ENCODE data around the gene CNKSR3.

CNKSR3 gene

GRCh38 chr6:154360476-154360875 lies 150.0 kb downstream of the CNKSR3 start:
- ATAC-seq (no peak), DNase-seq (no peak)
- Mint-ChIP-seq H3K27me3 (no peaks in the 10 kb centered on the region), H3K9me3 (no peaks in the 10 kb centered on the region), H3K4me3 (no peak overlapping the region), H3K4me1 (peaks cover 45% of the 10 kb centered on the region), H3K27ac (no peak overlapping the region)

GRCh38 chr6:154359679-154360078 lies 150.8 kb downstream of the CNKSR3 start:
- Mint-ChIP-seq H3K27ac (no peak overlapping the region), H3K4me3 (no peak overlapping the region), H3K9me3 (peaks cover 0 to under 1% of the 10 kb centered on the region in 2 donors), H3K27me3 (no peaks in the 10 kb centered on the region), H3K4me1 (peaks cover 53% of the 10 kb centered on the region)
- ATAC-seq (no peak), DNase-seq (no peak)

GRCh38 chr6:154359161-154359574 lies 151.3 kb downstream of the CNKSR3 start:
- Mint-ChIP-seq H3K4me1 (peaks cover 58% of the 10 kb centered on the region), H3K9me3 (peaks cover 3 to 6% of the 10 kb centered on the region in 2 donors), H3K27me3 (no peaks in the 10 kb centered on the region), H3K27ac (peak overlapping the region in 1 of 2 donors; percentile 4), H3K4me3 (peak overlapping the region; percentile 3 to 78)
- DNase-seq (no peak), ATAC-seq (no peak)

GRCh38 chr6:154358019-154358545 lies 152.4 kb downstream of the CNKSR3 start:
- no peaks in the 10 kb centered on the region for H3K27me3 Mint-ChIP-seq
- H3K4me3 Mint-ChIP-seq = no peak overlapping the region
- DNase-seq (no peak), ATAC-seq (no peak)
- H3K27ac Mint-ChIP-seq = no peak overlapping the region
- peaks cover 7 to 8% of the 10 kb centered on the region in 2 donors for H3K9me3 Mint-ChIP-seq
- H3K4me1 Mint-ChIP-seq = peaks cover 68% of the 10 kb centered on the region

- H3K27ac Mint-ChIP-seq = no peak within 1 kb of the TSS
- peaks cover 7 to 8% of the 10 kb centered on the region in 2 donors for H3K9me3 Mint-ChIP-seq
- H3K4me3 Mint-ChIP-seq = peak within 1 kb of the TSS; percentile 36 to 48
- no peak for ATAC-seq
- H3K27me3 Mint-ChIP-seq = no peaks in the 10 kb centered on the region
- peaks cover 82% of the 10 kb centered on the region for H3K4me1 Mint-ChIP-seq
- no peak for DNase-seq
Observed at GRCh38 chr6:154356690-154357089, 153.8 kb downstream of the CNKSR3 start, which contains the start of gene IPCEF1. Gene IPCEF1 (minus strand): TSS chr6:154356803. CDS start chr6:154265947, 90,856 bp downstream.

GRCh38 chr6:154356113-154356512 lies 154.4 kb downstream of the CNKSR3 start:
- peaks cover 84% of the 10 kb centered on the region for H3K4me1 Mint-ChIP-seq
- DNase-seq (no peak), ATAC-seq (no peak)
- no peak overlapping the region for H3K4me3 Mint-ChIP-seq
- H3K9me3 Mint-ChIP-seq = peaks cover 7 to 8% of the 10 kb centered on the region in 2 donors
- H3K27me3 Mint-ChIP-seq = no peaks in the 10 kb centered on the region
- no peak overlapping the region for H3K27ac Mint-ChIP-seq

- Mint-ChIP-seq H3K4me1 (peaks cover 68% of the 10 kb centered on the region), H3K9me3 (peaks cover 7 to 8% of the 10 kb centered on the region in 2 donors), H3K27me3 (no peaks in the 10 kb centered on the region), H3K27ac (no peak overlapping the region), H3K4me3 (peak overlapping the region; percentile 5 to 43)
- DNase-seq (no peak), ATAC-seq (no peak)
Observed at GRCh38 chr6:154354265-154354777, 156.2 kb downstream of the CNKSR3 start.

- Mint-ChIP-seq H3K9me3 (peaks cover 7 to 8% of the 10 kb centered on the region in 2 donors), H3K4me3 (no peak overlapping the region), H3K4me1 (peaks cover 61% of the 10 kb centered on the region), H3K27ac (no peak overlapping the region), H3K27me3 (no peaks in the 10 kb centered on the region)
- ATAC-seq (no peak), DNase-seq (no peak)
Observed at GRCh38 chr6:154353626-154354025, 156.9 kb downstream of the CNKSR3 start.

GRCh38 chr6:154352898-154353585 lies 157.4 kb downstream of the CNKSR3 start:
- DNase-seq = peak; percentile 40 to 76
- Mint-ChIP-seq H3K9me3 (peaks cover 7 to 8% of the 10 kb centered on the region in 2 donors), H3K27me3 (no peaks in the 10 kb centered on the region), H3K4me3 (peak overlapping the region in 1 of 2 donors; percentile 19), H3K27ac (no peak overlapping the region), H3K4me1 (peaks cover 55% of the 10 kb centered on the region)
- peak; percentile 88 for ATAC-seq

- H3K27me3 Mint-ChIP-seq = no peaks in the 10 kb centered on the region
- no peak for ATAC-seq
- H3K9me3 Mint-ChIP-seq = peaks cover 12 to 19% of the 10 kb centered on the region in 2 donors
- H3K27ac Mint-ChIP-seq = no peak overlapping the region
- H3K4me3 Mint-ChIP-seq = no peak overlapping the region
- no peak for DNase-seq
- H3K4me1 Mint-ChIP-seq = peaks cover 38% of the 10 kb centered on the region
Observed at GRCh38 chr6:154350293-154350692, 160.2 kb downstream of the CNKSR3 start.

- no peaks in the 10 kb centered on the region for H3K27me3 Mint-ChIP-seq
- DNase-seq (no peak), ATAC-seq (no peak)
- H3K4me3 Mint-ChIP-seq = no peak overlapping the region
- peaks cover 16% of the 10 kb centered on the region for H3K4me1 Mint-ChIP-seq
- H3K27ac Mint-ChIP-seq = no peak overlapping the region
- peaks cover 12 to 13% of the 10 kb centered on the region in 2 donors for H3K9me3 Mint-ChIP-seq
Observed at GRCh38 chr6:154347981-154348380, 162.5 kb downstream of the CNKSR3 start.

- Mint-ChIP-seq H3K4me3 (no peak overlapping the region), H3K9me3 (peaks cover 12 to 13% of the 10 kb centered on the region in 2 donors), H3K27ac (no peak overlapping the region), H3K27me3 (peaks cover 6% of the 10 kb centered on the region), H3K4me1 (no peaks in the 10 kb centered on the region)
- DNase-seq = no peak
- ATAC-seq = no peak
Observed at GRCh38 chr6:154345811-154346210, 164.7 kb downstream of the CNKSR3 start.

GRCh38 chr6:154343473-154344308 lies 166.8 kb downstream of the CNKSR3 start:
- H3K4me3 Mint-ChIP-seq = no peak overlapping the region
- ATAC-seq (peak; percentile 48), DNase-seq (no peak)
- no peaks in the 10 kb centered on the region for H3K4me1 Mint-ChIP-seq
- peaks cover 7% of the 10 kb centered on the region for H3K27me3 Mint-ChIP-seq
- H3K27ac Mint-ChIP-seq = no peak overlapping the region
- peaks cover 12 to 13% of the 10 kb centered on the region in 2 donors for H3K9me3 Mint-ChIP-seq

- Mint-ChIP-seq H3K9me3 (peaks cover 12% of the 10 kb centered on the region in 2 donors), H3K27ac (no peak overlapping the region), H3K4me1 (no peaks in the 10 kb centered on the region), H3K4me3 (no peak overlapping the region), H3K27me3 (peaks cover 7% of the 10 kb centered on the region)
- ATAC-seq (no peak), DNase-seq (no peak)
Observed at GRCh38 chr6:154341871-154342270, 168.6 kb downstream of the CNKSR3 start.

GRCh38 chr6:154341336-154341735 lies 169.1 kb downstream of the CNKSR3 start:
- no peak for DNase-seq
- H3K9me3 Mint-ChIP-seq = peaks cover 6 to 12% of the 10 kb centered on the region in 2 donors
- no peak for ATAC-seq
- no peak overlapping the region for H3K27ac Mint-ChIP-seq
- no peaks in the 10 kb centered on the region for H3K4me1 Mint-ChIP-seq
- H3K4me3 Mint-ChIP-seq = no peak overlapping the region
- peaks cover 7% of the 10 kb centered on the region for H3K27me3 Mint-ChIP-seq
